Measurements from ENCODE around the gene UNC79. TPM values are rescaled to one million over a fixed set of nuclear protein-coding genes. Genes with fewer than 3 reads are reported as not detected.
"Not testable (repeated sequence)": the region's sequence is repeated elsewhere in the genome, so short reads cannot be mapped to it uniquely, and the experiment has no call there.

UNC79 gene
- total RNA-seq, 1 experiment from 2014 or later = not detected

DNA sequence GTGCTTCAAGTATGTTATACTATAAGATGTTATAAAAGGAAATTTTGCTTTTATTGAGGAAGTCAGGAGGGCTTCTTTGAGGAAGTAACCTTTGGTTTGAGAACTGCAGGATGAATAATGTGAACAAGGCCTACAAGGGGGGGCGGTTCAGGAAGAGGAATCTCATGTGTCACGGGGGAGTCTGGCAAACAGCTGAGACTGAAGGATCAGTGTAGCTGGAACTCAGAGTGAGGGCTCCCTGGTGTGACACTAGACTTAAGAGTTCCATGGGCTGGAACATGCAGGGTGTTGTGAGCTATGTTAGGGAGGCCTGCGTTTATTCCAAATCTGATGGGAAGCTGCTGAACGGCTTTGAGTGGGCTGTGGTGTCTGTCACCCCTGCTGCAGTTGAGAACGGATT is 62.3 kb downstream of the UNC79 start:
- Histone ChIP-seq H4K20me1 (ENCODE audit: low read length) (no peaks in the 10 kb centered on the region), H3K79me2 (ENCODE audit: low read length) (no peaks in the 10 kb centered on the region), H3K9ac (ENCODE audit: low read length) (no peak overlapping the region), H3K4me3 (ENCODE audit: low read length) (no peak overlapping the region), H2AFZ (ENCODE audit: low read length) (no peak overlapping the region), H3K4me1 (ENCODE audit: insufficient read depth, low read length) (no peaks in the 10 kb centered on the region; the same call in 1 of the 2 replicates), H3K27me3 (ENCODE audit: low read length) (no peaks in the 10 kb centered on the region), H3K4me2 (ENCODE audit: low read length) (no peak overlapping the region), H3K9me3 (ENCODE audit: low read length) (no peaks in the 10 kb centered on the region), H3K9me2 (replicated peaks; ENCODE audit: low read length) (no peaks in the 10 kb centered on the region), H3F3A (ENCODE audit: low read length, unreplicated experiment) (no peaks in the 10 kb centered on the region), H3K27ac (ENCODE audit: low read length) (no peak overlapping the region), H3K36me3 (ENCODE audit: low read depth, low read length) (no peaks in the 10 kb centered on the region)
- no peak for ATAC-seq
- intact Hi-C loops (cut with micrococcal nuclease) = no loop called here
- ChIA-PET POLR2A (ENCODE audit: unreplicated experiment) (no interaction called here), CTCF (no interaction called here)
- TF ChIP-seq EZH2 (IDR thresholded peaks at IDR 0.05; ENCODE audit: low read length, unreplicated experiment) (no peak), EZH2phosphoT487 (IDR thresholded peaks at IDR 0.05; ENCODE audit: borderline replicate concordance, low read length) (no peak)
- TF ChIP-seq, protein P1, sequence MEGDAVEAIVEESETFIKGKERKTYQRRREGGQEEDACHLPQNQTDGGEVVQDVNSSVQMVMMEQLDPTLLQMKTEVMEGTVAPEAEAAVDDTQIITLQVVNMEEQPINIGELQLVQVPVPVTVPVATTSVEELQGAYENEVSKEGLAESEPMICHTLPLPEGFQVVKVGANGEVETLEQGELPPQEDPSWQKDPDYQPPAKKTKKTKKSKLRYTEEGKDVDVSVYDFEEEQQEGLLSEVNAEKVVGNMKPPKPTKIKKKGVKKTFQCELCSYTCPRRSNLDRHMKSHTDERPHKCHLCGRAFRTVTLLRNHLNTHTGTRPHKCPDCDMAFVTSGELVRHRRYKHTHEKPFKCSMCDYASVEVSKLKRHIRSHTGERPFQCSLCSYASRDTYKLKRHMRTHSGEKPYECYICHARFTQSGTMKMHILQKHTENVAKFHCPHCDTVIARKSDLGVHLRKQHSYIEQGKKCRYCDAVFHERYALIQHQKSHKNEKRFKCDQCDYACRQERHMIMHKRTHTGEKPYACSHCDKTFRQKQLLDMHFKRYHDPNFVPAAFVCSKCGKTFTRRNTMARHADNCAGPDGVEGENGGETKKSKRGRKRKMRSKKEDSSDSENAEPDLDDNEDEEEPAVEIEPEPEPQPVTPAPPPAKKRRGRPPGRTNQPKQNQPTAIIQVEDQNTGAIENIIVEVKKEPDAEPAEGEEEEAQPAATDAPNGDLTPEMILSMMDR (conservative IDR thresholded peaks at IDR 0.05; ENCODE audit: low read depth, low read length) = no peak
- BruUV-seq (replicated peaks) = no TSS peak
- DNase-seq = no peak

DNA sequence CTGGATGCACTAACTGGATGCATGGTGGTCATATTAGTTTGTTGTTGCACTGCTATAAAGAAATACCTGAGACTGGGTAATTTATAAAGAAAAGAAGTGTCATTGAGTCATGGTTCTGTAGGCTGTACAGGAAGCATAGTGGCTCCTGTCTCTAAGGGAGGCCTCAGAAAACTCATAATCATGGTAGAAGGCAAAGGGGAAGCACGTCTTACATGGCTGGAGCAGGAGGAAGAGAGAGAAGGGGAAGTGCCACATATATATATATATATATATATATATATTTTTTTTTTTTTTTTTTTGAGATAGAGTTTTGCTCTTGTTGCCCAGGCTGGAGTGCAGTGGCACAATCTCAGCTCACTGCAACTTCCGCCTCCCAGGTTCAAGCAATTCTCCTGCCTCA is 62.9 kb downstream of the UNC79 start:
- CTCF ChIA-PET = not testable (repeated sequence)

DNA sequence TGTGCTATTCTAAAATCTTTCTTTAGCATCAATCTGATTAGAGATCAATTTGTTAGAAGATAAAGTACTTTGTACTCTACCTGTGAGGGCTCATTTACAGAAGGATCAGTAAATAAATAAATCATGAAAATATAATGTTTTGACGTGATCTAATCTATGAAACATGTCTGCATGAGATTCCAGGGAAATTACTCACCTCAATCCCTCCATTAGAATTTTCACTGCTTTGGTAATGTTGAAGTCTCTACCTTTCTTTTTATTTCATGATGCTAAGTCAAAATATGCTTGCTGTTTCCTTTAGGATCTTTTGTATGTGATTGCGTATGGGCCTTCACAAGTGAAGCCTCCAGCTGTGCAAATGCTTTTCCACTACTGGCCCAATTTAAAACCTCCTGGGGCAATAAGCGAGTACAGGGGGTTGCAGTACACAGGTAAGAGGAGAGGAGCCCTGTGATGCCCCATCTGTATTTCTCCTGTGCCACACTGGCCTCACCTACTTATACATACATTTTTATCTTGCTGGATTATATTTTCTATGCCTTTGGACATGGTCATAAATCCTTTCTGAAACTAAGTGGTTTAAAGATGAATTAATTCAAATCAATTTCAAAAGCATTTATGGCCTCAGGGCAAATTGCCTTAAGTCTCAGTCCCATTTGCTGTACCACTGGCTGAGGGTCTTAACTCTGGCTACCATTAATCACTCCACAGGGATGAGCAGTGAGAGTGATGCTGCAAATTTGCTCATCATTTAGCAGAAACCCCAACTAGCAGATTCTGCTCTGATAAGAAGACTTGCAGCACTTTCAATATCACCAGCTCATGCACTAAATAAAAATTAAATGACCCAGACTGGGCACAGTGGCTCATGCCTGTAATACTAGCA is 66.4 kb downstream of the UNC79 start:
- H3K36me3 ChIP-seq (ENCODE audit: low read depth, low read length) = no peaks in the 10 kb centered on the region
- H3K27me3 ChIP-seq (ENCODE audit: low read length) = no peaks in the 10 kb centered on the region
- H3K4me1 ChIP-seq (ENCODE audit: insufficient read depth, low read length) = no peaks in the 10 kb centered on the region; the same call in 1 of the 2 replicates
- ChIA-PET CTCF (no interaction called here), POLR2A (ENCODE audit: unreplicated experiment) (no interaction called here)
- no peak overlapping the region for H3K27ac ChIP-seq (ENCODE audit: low read length)
- H2AFZ ChIP-seq (ENCODE audit: low read length) = no peak overlapping the region
- H4K20me1 ChIP-seq (ENCODE audit: low read length) = no peaks in the 10 kb centered on the region
- no peaks in the 10 kb centered on the region for H3K9me3 ChIP-seq (ENCODE audit: low read length)
- TF ChIP-seq EZH2phosphoT487 (IDR thresholded peaks at IDR 0.05; ENCODE audit: borderline replicate concordance, low read length) (no peak), EZH2 (IDR thresholded peaks at IDR 0.05; ENCODE audit: low read length, unreplicated experiment) (no peak)
- TF ChIP-seq, protein P1 (conservative IDR thresholded peaks at IDR 0.05; ENCODE audit: low read depth, low read length) = no peak
- H3K9ac ChIP-seq (ENCODE audit: low read length) = no peak overlapping the region
- H3K79me2 ChIP-seq (ENCODE audit: low read length) = no peaks in the 10 kb centered on the region
- no TSS peak for BruUV-seq (replicated peaks)
- no peak overlapping the region for H3K4me2 ChIP-seq (ENCODE audit: low read length)
- ATAC-seq (no peak), DNase-seq (peak; percentile 35)
- no peaks in the 10 kb centered on the region for H3F3A ChIP-seq (ENCODE audit: low read length, unreplicated experiment)
- no peak overlapping the region for H3K4me3 ChIP-seq (ENCODE audit: low read length)
- intact Hi-C loops (cut with micrococcal nuclease) = no loop called here
- no peaks in the 10 kb centered on the region for H3K9me2 ChIP-seq (replicated peaks; ENCODE audit: low read length)

More for the DNA sequence above, 62.9 kb downstream of the UNC79 start:
- H3K27me3 ChIP-seq (ENCODE audit: low read length); H3K4me3 ChIP-seq (ENCODE audit: low read length); H3F3A ChIP-seq (ENCODE audit: low read length, unreplicated experiment); ATAC-seq; POLR2A ChIA-PET (ENCODE audit: unreplicated experiment); H4K20me1 ChIP-seq (ENCODE audit: low read length); H3K27ac ChIP-seq (ENCODE audit: low read length); H3K4me1 ChIP-seq (ENCODE audit: insufficient read depth, low read length); H3K9ac ChIP-seq (ENCODE audit: low read length); H3K79me2 ChIP-seq (ENCODE audit: low read length); H3K9me2 ChIP-seq (replicated peaks; ENCODE audit: low read length); H3K9me3 ChIP-seq (ENCODE audit: low read length); DNase-seq; BruUV-seq (replicated peaks); H3K4me2 ChIP-seq (ENCODE audit: low read length); H2AFZ ChIP-seq (ENCODE audit: low read length); intact Hi-C loops (cut with micrococcal nuclease); H3K36me3 ChIP-seq (ENCODE audit: low read depth, low read length): not testable (repeated sequence)

Measured in PC-3 (cell line).